ENCODE data around the gene TBKBP1.

Gene TBKBP1

GRCh38 chr17:47708312-47708863 lies 14.4 kb downstream of the TBKBP1 start:
- no peak for DNase-seq (ENCODE audit: low spot score)
- in situ Hi-C loops (cut with MboI; ENCODE audit: low pct_unique_long_range_greater_than_20kb, low sequenced_read_pairs, unreplicated experiment), result no loop called here
- no peak for TF ChIP-seq CTCF (IDR thresholded peaks at IDR 0.05; ENCODE audit: extremely low read depth, insufficient read depth, missing control alignments)

GRCh38 chr17:47708864-47709541 lies 15.0 kb downstream of the TBKBP1 start:
- in situ Hi-C loops (cut with MboI; ENCODE audit: low pct_unique_long_range_greater_than_20kb, low sequenced_read_pairs, unreplicated experiment), result no loop called here
- TF ChIP-seq CTCF (IDR thresholded peaks at IDR 0.05; ENCODE audit: extremely low read depth, insufficient read depth, missing control alignments), result no peak
- DNase-seq (ENCODE audit: low spot score), result no peak

DNA sequence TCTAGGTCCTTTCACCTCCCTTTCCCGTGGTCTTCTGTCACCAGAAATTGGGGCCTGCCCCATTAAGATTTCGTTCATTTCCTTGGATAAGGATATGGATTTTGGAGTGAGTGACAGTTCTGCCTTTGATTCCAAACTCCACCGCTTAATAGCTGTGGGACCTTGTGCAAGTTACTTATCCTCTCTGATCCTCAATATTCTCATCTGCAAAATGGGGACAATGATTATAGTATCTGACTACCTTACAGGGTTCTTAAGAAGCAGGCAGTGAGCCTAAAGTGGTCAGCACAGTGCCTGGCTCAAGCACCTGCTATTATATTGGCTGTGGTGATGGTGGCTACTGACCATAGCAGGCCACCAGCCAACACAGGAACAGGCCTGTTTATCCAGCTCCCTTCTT lies 15.6 kb downstream of the TBKBP1 start:
- no peak for TF ChIP-seq CTCF (IDR thresholded peaks at IDR 0.05; ENCODE audit: extremely low read depth, insufficient read depth, missing control alignments)
- in situ Hi-C loops (cut with MboI; ENCODE audit: low pct_unique_long_range_greater_than_20kb, low sequenced_read_pairs, unreplicated experiment), result no loop called here
- no peak for DNase-seq (ENCODE audit: low spot score)

GRCh38 chr17:47711366-47712099 lies 17.6 kb downstream of the TBKBP1 start:
- TF ChIP-seq CTCF (IDR thresholded peaks at IDR 0.05; ENCODE audit: extremely low read depth, insufficient read depth, missing control alignments), result no peak
- in situ Hi-C loops (cut with MboI; ENCODE audit: low pct_unique_long_range_greater_than_20kb, low sequenced_read_pairs, unreplicated experiment), result no loop called here
- DNase-seq (ENCODE audit: low spot score), result no peak

DNA sequence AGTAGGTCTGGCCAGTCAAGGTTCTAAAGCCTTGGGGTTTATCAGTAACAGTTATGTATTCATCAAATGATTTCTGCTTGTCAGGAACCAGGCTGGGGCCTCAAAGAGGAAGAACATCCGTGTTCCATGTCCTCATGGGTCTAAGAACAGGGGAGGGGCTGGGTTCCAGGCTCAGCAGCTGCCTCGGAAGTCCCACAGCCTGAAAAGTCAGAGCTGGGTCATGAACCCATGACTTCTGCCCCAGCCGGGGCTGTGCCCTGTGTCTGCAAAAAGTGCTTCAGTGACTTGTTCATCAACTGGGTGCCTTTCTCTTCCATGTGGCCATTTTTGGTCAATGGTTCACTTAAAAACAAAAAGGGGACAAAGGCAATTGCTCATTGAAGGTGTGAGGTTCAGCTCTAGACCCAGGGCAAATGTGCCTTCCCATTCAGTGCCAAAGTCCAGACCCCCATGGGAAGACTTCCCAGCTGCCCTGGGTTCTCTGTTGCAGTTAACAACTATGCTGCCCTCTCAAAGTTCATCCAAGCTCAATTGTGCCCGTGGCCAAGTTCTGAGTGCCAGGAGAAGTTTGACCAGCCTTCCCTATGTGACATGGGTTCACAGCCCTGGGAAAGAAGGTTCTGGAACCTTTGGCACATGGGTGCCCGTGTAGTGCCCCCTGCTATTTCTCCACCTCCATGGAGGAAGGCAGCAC lies 18.5 kb downstream of the TBKBP1 start:
- in situ Hi-C loops (cut with MboI; ENCODE audit: low pct_unique_long_range_greater_than_20kb, low sequenced_read_pairs, unreplicated experiment), result no loop called here
- DNase-seq (ENCODE audit: low spot score), result no peak

More for the DNA sequence above, 18.5 kb downstream of the TBKBP1 start:
- TF ChIP-seq CTCF (IDR thresholded peaks at IDR 0.05; ENCODE audit: extremely low read depth, insufficient read depth, missing control alignments), result no peak

Measured in GM13977 (cell line).